Muscle of leg (tissue), 9 donors: Measurements from ENCODE around the gene POGLUT2. TPM values are rescaled to one million over a fixed set of nuclear protein-coding genes. Genes with fewer than 3 reads are reported as not detected.

ENCODE experiments used
- polyA plus RNA-seq, 8 donors: library from polyadenylated mRNA; unstranded; fragments of 120-200 nt; gene quantifications; one replicate each; pipeline versions ENCODE4 v1.2.1 to v1.2.3, GENCODE V29; 2013; ENCODE audit warnings: inconsistent platforms in 1 of 8, low replicate concordance in 1 of 8; ENCODE audit not compliant: insufficient read length in 8 of 8, insufficient read depth in 1 of 8
- total RNA-seq: library from RNA; stranded (reverse); fragments of 120-200 nt; gene quantifications from one replicate; pipeline ENCODE4 v1.2.4, GENCODE V29; 2013

The POGLUT2 gene
- total and polyA plus RNA-seq, 9 donors = 21.0 to 39.6 (median 24.0) TPM

Other genes with a start within 250 kb of the POGLUT2 start
- 56.2 TPM for gene TPP2, start 202.0 kb downstream of the POGLUT2 start, total RNA-seq
- 10 to 100 TPM; 28.6 to 71.5 (median 49.5) TPM for gene TPP2, start 202.0 kb downstream of the POGLUT2 start, polyA plus RNA-seq
- gene METTL21C, start 103.9 kb downstream of the POGLUT2 start, total RNA-seq = 35.8 TPM
- gene METTL21C, start 103.9 kb downstream of the POGLUT2 start, polyA plus RNA-seq = 10 to 100 TPM; 14.6 to 50.1 (median 21.5) TPM
- gene TEX30, start 25.2 kb downstream of the POGLUT2 start, total RNA-seq = 11.4 TPM
- gene TEX30, start 25.2 kb downstream of the POGLUT2 start, polyA plus RNA-seq = 10 to 100 TPM; 12.3 to 16.4 (median 14.3) TPM
- 25.2 TPM for gene BIVM, start 143 bp upstream of the POGLUT2 start, total RNA-seq
- gene BIVM, start 143 bp upstream of the POGLUT2 start, polyA plus RNA-seq = 10 to 100 TPM; 25.6 to 36.7 (median 29.7) TPM
- gene ERCC5, start 47.1 kb upstream of the POGLUT2 start, total RNA-seq = 47.4 TPM
- gene ERCC5, start 47.1 kb upstream of the POGLUT2 start, polyA plus RNA-seq = 10 to 100 TPM; 34.1 to 42.5 (median 39.1) TPM